Urinary bladder (tissue), 2 donors: ENCODE data around the gene KAT8. TPM values are rescaled to one million over a fixed set of nuclear protein-coding genes. Genes with fewer than 3 reads are reported as not detected.

Experiments
- polyA plus RNA-seq: library from polyadenylated mRNA; stranded (reverse); fragments of 200-250 nt; gene quantifications from one replicate; pipeline ENCODE4 v1.2.3, GENCODE V29; 2013
- small RNA-seq: library from RNA; depleted of rRNA; stranded (forward); fragments of <200 nt; gene quantifications from one replicate; pipeline ENCODE3, GENCODE V24; 2014
- total RNA-seq: library from RNA; depleted of rRNA; stranded (reverse); fragments of >200 nt; gene quantifications from one replicate; pipeline ENCODE4 v1.2.3, GENCODE V29; 2014
- donor health status: healthy.

KAT8 gene
- total and polyA plus RNA-seq, 2 donors, result 41.2 to 64.5 TPM

Small RNAs within 50 kb of the gene (small RNA-seq; reads per million reads assigned to genes)
- gene AC009088.4, result not detected
- gene NDUFA3P6, result not detected

Other genes starting within 250 kb of the KAT8 start
- 31.7 TPM for gene BCL7C, start 223.6 kb upstream of the KAT8 start, total RNA-seq
- gene BCL7C, start 223.6 kb upstream of the KAT8 start, polyA plus RNA-seq, result 33.2 TPM
- gene CTF1, start 221.1 kb upstream of the KAT8 start, total RNA-seq, result 2.1 TPM
- 16.8 TPM for gene CTF1, start 221.1 kb upstream of the KAT8 start, polyA plus RNA-seq
- gene FBXL19, start 194.1 kb upstream of the KAT8 start, total RNA-seq, result 9.6 TPM
- 15.2 TPM for gene FBXL19, start 194.1 kb upstream of the KAT8 start, polyA plus RNA-seq
- gene ORAI3, start 168.6 kb upstream of the KAT8 start, total RNA-seq, result 16.7 TPM
- 39.7 TPM for gene ORAI3, start 168.6 kb upstream of the KAT8 start, polyA plus RNA-seq
- gene SETD1A, start 159.9 kb upstream of the KAT8 start, total RNA-seq, result 2.9 TPM
- gene SETD1A, start 159.9 kb upstream of the KAT8 start, polyA plus RNA-seq, result 14.6 TPM
- 11.0 TPM for gene HSD3B7, start 132.5 kb upstream of the KAT8 start, total RNA-seq
- 20.3 TPM for gene HSD3B7, start 132.5 kb upstream of the KAT8 start, polyA plus RNA-seq
- gene STX1B, start 107.0 kb upstream of the KAT8 start, total RNA-seq, result 0.74 TPM
- gene STX1B, start 107.0 kb upstream of the KAT8 start, polyA plus RNA-seq, result 0.47 TPM
- gene STX4, start 84.1 kb upstream of the KAT8 start, total RNA-seq, result 18.0 TPM
- gene STX4, start 84.1 kb upstream of the KAT8 start, polyA plus RNA-seq, result 68.2 TPM
- gene ZNF668, start 43.4 kb upstream of the KAT8 start, total RNA-seq, result 4.5 TPM
- gene ZNF668, start 43.4 kb upstream of the KAT8 start, polyA plus RNA-seq, result 10.7 TPM
- gene ZNF646, start 43.2 kb upstream of the KAT8 start, total RNA-seq, result 9.4 TPM
- 11.5 TPM for gene ZNF646, start 43.2 kb upstream of the KAT8 start, polyA plus RNA-seq
- gene PRSS53, start 28.7 kb upstream of the KAT8 start, total RNA-seq, result 1.1 TPM
- gene PRSS53, start 28.7 kb upstream of the KAT8 start, polyA plus RNA-seq, result 4.7 TPM
- gene VKORC1, start 22.9 kb upstream of the KAT8 start, total RNA-seq, result 43.8 TPM
- gene VKORC1, start 22.9 kb upstream of the KAT8 start, polyA plus RNA-seq, result 210 TPM
- gene BCKDK, start 9.3 kb upstream of the KAT8 start, total RNA-seq, result 10.4 TPM
- gene BCKDK, start 9.3 kb upstream of the KAT8 start, polyA plus RNA-seq, result 56.0 TPM
- gene PRSS8, start 18.1 kb downstream of the KAT8 start, total RNA-seq, result 1.6 TPM
- gene PRSS8, start 18.1 kb downstream of the KAT8 start, polyA plus RNA-seq, result 1.6 TPM
- 2.0 TPM for gene PRSS36, start 32.4 kb downstream of the KAT8 start, total RNA-seq
- gene PRSS36, start 32.4 kb downstream of the KAT8 start, polyA plus RNA-seq, result 2.6 TPM
- 81.6 TPM for gene FUS, start 62.5 kb downstream of the KAT8 start, total RNA-seq
- 159 TPM for gene FUS, start 62.5 kb downstream of the KAT8 start, polyA plus RNA-seq
- gene PYCARD, start 85.1 kb downstream of the KAT8 start, total RNA-seq, result 21.7 TPM
- 34.9 TPM for gene PYCARD, start 85.1 kb downstream of the KAT8 start, polyA plus RNA-seq
- gene TRIM72, start 96.5 kb downstream of the KAT8 start, total RNA-seq, result 2.5 TPM
- gene TRIM72, start 96.5 kb downstream of the KAT8 start, polyA plus RNA-seq, result 0.05 TPM
- not detected for gene PYDC1, start 99.5 kb downstream of the KAT8 start, total RNA-seq
- gene PYDC1, start 99.5 kb downstream of the KAT8 start, polyA plus RNA-seq, result not detected
- 6.9 TPM for gene ITGAM, start 142.3 kb downstream of the KAT8 start, total RNA-seq
- 6.5 TPM for gene ITGAM, start 142.3 kb downstream of the KAT8 start, polyA plus RNA-seq
- 2.2 TPM for gene ITGAX, start 237.5 kb downstream of the KAT8 start, total RNA-seq
- gene ITGAX, start 237.5 kb downstream of the KAT8 start, polyA plus RNA-seq, result 3.3 TPM